Gastrocnemius medialis (tissue), 4 donors: ENCODE measurements around the gene APBB3. TPM values are rescaled to one million over a fixed set of nuclear protein-coding genes. Genes with fewer than 3 reads are reported as not detected.
A peak's percentile ranks its signal among the peaks of the same experiment; 100 is the strongest.

ENCODE experiments used
- ATAC-seq, 2 donors: fragments of 150-250 bp; one replicate each; pipeline ENCODE4 v1.9.1; 2016
- DNase-seq, 2 donors: peaks; one replicate each; pipeline ENCODE4 v3.0.0-alpha.2; 2019
- H3K27ac ChIP-seq, 4 donors: fragments of 200-600 bp; sonication (generic); 1 replicate in 1 of 4; 2 replicates in 3 of 4; pipeline ENCODE4 v1.5.1; 2016 to 2018; ENCODE audit warnings: mild to moderate bottlenecking in 2 of 4, moderate library complexity in 1 of 4
- H3K27me3 ChIP-seq, 3 donors: fragments of 200-600 bp; sonication (generic) in 2 of 3; 1 replicate in 1 of 3; 2 replicates in 2 of 3; pipeline versions ENCODE4 v1.5.1 to v1.6.0; 2016 to 2019; ENCODE audit warnings: mild to moderate bottlenecking in 1 of 3, moderate library complexity in 1 of 3
- H3K36me3 ChIP-seq, 2 donors: fragments of 200-600 bp; sonication (generic) in 1 of 2; one replicate each; pipeline ENCODE4 v1.5.1; 2017 to 2018
- H3K4me1 ChIP-seq, 2 donors: fragments of 200-600 bp; sonication (generic) in 1 of 2; one replicate each; pipeline ENCODE4 v1.5.1; 2016 to 2017; ENCODE audit warnings: mild to moderate bottlenecking in 2 of 2
- H3K4me3 ChIP-seq, 4 donors: fragments of 200-600 bp; sonication (generic) in 3 of 4; 1 replicate in 1 of 4; 2 replicates in 3 of 4; pipeline ENCODE4 v1.5.1; 2016 to 2019; ENCODE audit warnings: mild to moderate bottlenecking in 2 of 4
- H3K9me3 ChIP-seq, 3 donors: fragments of 200-600 bp; sonication (generic) in 2 of 3; 1 replicate in 1 of 3; 2 replicates in 2 of 3; pipeline ENCODE4 v1.5.1; 2016 to 2019
- POLR2A ChIP-seq, 2 donors: fragments of 450-650 bp; IDR thresholded peaks; one replicate each; pipeline ENCODE4 v1.6.1; 2017; ENCODE audit warnings: antibody characterized with exemption in 2 of 2, mild to moderate bottlenecking in 2 of 2, moderate library complexity in 2 of 2
- in situ Hi-C, 4 donors: fragments of 200-750 bp; cut with MboI; loops; one replicate each; pipeline versions ENCODE4 v1.15.0 to v1.8.0; 2017; ENCODE audit warnings: low sequenced_read_pairs in 4 of 4
- intact Hi-C: fragments of 100-400 bp; cut with DNase I; formaldehyde crosslinking; loops from one replicate; pipeline ENCODE4 v1.15.1; 2023; ENCODE audit warnings: low total_unique reads
- total RNA-seq, 4 donors: library from RNA; depleted of rRNA; stranded (reverse); fragments of >200 nt; gene quantifications; one replicate each; pipeline versions ENCODE4 v1.1.0 to v1.2.3, GENCODE V29; 2016
- TF ChIP-seq, protein P1 (sequence below), 5 experiments: fragments of 450-650 bp in 3 of 5; fragments of 200-600 bp in 2 of 5; sonication (generic) in 2 of 5; IDR thresholded peaks in 4 of 5; conservative IDR thresholded peaks in 1 of 5; 1 replicate in 4 of 5; 2 replicates in 1 of 5; pipeline ENCODE4 v1.5.1; 2016 to 2019; ENCODE audit warnings: antibody characterized with exemption in 5 of 5, mild to moderate bottlenecking in 3 of 5, moderate library complexity in 3 of 5

APBB3 gene
- total RNA-seq, 4 donors from 2014 or later, result 4.1 to 12.5 (median 9.0) TPM

DNA sequence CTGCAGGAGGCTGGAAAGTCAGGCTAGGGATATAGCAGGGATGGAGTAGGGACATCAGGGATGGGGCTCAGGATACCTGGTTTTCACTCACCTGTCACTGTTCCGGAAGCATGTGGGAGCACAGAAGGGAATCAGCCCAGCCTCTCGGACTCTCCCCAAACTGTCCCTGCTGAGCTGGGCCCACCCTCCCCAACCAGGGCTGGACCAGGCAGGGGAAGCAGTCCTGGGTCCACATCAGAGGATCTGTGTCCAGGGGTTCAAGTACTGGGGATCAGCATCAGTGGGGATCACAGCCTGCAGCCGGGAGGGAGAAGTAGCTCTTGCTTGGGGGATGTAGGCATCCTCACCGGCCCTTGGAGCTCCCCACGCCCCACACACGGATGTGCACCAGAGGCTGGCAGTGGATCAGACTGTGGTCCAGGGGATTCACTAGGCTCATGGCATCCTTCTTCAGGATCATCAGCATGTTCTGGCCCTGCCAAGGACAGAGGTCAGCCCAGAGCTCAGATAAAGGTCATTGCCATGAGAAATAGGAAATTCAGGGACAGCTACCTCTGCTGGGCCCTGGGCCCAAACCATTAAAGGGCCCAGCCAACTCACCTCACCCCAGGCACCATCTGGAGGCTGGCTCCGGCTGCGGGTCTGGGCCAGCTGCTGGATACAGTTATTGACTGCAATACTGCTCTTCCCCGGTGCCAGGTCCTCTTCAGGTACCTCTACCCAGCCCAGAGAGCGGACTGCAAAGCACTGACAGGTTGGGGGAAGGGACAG is 2.5 kb downstream of the APBB3 start:
- Histone ChIP-seq H3K9me3 (no peaks in the 10 kb centered on the region), H3K36me3 (peaks cover 0 to 13% of the 10 kb centered on the region in 2 donors), H3K4me1 (peaks cover 42 to 44% of the 10 kb centered on the region in 2 donors), H3K27me3 (no peaks in the 10 kb centered on the region), H3K4me3 (no peak overlapping the region), H3K27ac (peak overlapping the region; percentile 97 to 99 (median 98))
- no peak for DNase-seq
- in situ Hi-C loops (loop anchor here in 1 of 4 donors (25.0 kb wide), 1 partner anchor 325 kb away; no protein-coding TSS in a partner anchor), intact Hi-C loops (no loop called here)
- no peak for ATAC-seq
- TF ChIP-seq, protein P1, sequence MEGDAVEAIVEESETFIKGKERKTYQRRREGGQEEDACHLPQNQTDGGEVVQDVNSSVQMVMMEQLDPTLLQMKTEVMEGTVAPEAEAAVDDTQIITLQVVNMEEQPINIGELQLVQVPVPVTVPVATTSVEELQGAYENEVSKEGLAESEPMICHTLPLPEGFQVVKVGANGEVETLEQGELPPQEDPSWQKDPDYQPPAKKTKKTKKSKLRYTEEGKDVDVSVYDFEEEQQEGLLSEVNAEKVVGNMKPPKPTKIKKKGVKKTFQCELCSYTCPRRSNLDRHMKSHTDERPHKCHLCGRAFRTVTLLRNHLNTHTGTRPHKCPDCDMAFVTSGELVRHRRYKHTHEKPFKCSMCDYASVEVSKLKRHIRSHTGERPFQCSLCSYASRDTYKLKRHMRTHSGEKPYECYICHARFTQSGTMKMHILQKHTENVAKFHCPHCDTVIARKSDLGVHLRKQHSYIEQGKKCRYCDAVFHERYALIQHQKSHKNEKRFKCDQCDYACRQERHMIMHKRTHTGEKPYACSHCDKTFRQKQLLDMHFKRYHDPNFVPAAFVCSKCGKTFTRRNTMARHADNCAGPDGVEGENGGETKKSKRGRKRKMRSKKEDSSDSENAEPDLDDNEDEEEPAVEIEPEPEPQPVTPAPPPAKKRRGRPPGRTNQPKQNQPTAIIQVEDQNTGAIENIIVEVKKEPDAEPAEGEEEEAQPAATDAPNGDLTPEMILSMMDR (IDR thresholded peaks at IDR 0.05 in 4 of 5, conservative IDR thresholded peaks at IDR 0.05 in 1 of 5), result no peak
- TF ChIP-seq POLR2A (IDR thresholded peaks at IDR 0.05), result no peak

DNA sequence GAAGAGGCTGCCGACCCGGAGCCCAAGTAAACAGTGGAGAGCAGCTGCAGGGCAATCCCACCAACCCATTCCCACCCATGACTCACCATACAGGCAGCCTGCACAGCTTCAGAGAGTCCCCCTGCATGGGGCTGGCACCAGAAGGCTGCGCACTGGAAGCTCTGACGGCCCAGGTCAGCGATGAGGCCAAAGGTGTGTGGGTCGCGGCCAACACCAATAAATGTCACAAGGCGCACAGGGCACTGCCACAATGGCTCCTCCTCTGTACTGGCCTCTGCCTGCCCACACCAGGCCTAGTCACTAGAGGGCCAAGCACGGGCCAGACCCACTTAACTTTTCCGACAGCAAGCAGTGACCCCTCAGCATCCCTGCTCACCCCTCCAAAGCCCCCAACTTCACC is 4.2 kb downstream of the APBB3 start:
- in situ Hi-C loops (loop anchor here in 1 of 4 donors (25.0 kb wide), 1 partner anchor 323 kb away; no protein-coding TSS in a partner anchor), intact Hi-C loops (no loop called here)
- Histone ChIP-seq H3K27ac (peak overlapping the region in 1 of 4 donors; percentile 88), H3K9me3 (no peaks in the 10 kb centered on the region), H3K27me3 (no peaks in the 10 kb centered on the region), H3K4me1 (peaks cover 42 to 43% of the 10 kb centered on the region in 2 donors), H3K36me3 (peaks cover 0 to 10% of the 10 kb centered on the region in 2 donors), H3K4me3 (no peak overlapping the region)
- no peak for TF ChIP-seq POLR2A (IDR thresholded peaks at IDR 0.05)
- TF ChIP-seq, protein P1 (IDR thresholded peaks at IDR 0.05 in 4 of 5, conservative IDR thresholded peaks at IDR 0.05 in 1 of 5), result no peak
- DNase-seq, result no peak
- ATAC-seq, result no peak

DNA sequence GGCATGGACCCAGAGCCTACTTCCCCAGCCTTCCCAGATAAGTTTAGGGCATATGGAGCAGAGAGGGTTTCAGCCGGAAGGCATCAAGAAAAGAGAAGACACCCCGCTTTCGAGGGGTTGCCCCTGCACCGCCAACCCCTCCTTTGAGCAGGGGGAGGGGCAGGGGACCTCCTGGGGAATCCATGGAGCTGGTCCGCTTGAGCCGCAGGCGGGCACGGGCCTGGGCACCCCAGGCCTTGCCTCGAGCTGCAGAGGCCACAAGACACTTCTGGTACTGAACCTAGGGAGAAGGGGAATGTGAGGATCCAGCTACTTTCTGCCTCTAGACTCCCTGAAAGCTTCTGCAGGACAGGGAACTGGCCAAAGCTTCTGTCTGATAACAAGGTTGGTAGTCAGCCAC is 5.9 kb downstream of the APBB3 start:
- intact Hi-C loops (loop anchor here (10.0 kb wide), 1 partner anchor 314 kb away; no protein-coding TSS in a partner anchor), in situ Hi-C loops (loop anchor here in 1 of 4 donors (25.0 kb wide), 1 partner anchor 321 kb away; no protein-coding TSS in a partner anchor)
- DNase-seq (no peak), ATAC-seq (no peak)
- Histone ChIP-seq H3K36me3 (peaks cover 0 to 10% of the 10 kb centered on the region in 2 donors), H3K27ac (peak overlapping the region in 3 of 4 donors; percentile 88 to 97 (median 95)), H3K27me3 (no peaks in the 10 kb centered on the region), H3K4me1 (peaks cover 50 to 51% of the 10 kb centered on the region in 2 donors), H3K4me3 (no peak overlapping the region), H3K9me3 (no peaks in the 10 kb centered on the region)
- no peak for TF ChIP-seq POLR2A (IDR thresholded peaks at IDR 0.05)
- TF ChIP-seq, protein P1 (IDR thresholded peaks at IDR 0.05 in 4 of 5, conservative IDR thresholded peaks at IDR 0.05 in 1 of 5), result no peak

DNA sequence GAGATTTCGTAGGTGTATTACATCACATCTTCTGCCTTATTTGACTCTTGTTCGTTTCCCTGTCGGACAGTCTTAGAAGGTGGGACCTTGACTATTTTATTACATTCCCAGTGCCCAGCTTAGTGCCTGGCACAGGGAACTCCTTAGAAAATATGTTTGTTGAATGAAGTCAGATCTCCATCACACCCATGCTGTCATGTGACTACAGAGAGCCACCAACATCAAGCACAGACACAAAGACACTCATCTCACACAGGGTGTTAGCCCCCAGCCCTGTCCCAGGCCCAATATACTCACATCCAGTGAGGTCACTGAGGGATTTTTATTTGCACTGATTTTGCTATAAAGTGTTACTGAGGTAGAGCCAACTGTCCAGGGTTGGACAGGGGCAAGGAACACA is 6.4 kb downstream of the APBB3 start:
- Histone ChIP-seq H3K27me3 (no peaks in the 10 kb centered on the region), H3K4me3 (peak overlapping the region in 1 of 4 donors; percentile 94), H3K9me3 (no peaks in the 10 kb centered on the region), H3K27ac (peak overlapping the region; percentile 88 to 97 (median 92)), H3K36me3 (peaks cover 0 to 10% of the 10 kb centered on the region in 2 donors), H3K4me1 (peaks cover 44 to 45% of the 10 kb centered on the region in 2 donors)
- intact Hi-C loops, result loop anchor here (10.0 kb wide), 1 partner anchor 313 kb away; no protein-coding TSS in a partner anchor
- in situ Hi-C loops, result loop anchor here in 1 of 4 donors (25.0 kb wide), 1 partner anchor 321 kb away; no protein-coding TSS in a partner anchor
- ATAC-seq, result no peak
- DNase-seq, result no peak
- TF ChIP-seq, protein P1 (IDR thresholded peaks at IDR 0.05 in 4 of 5, conservative IDR thresholded peaks at IDR 0.05 in 1 of 5), result no peak
- TF ChIP-seq POLR2A (IDR thresholded peaks at IDR 0.05), result no peak
